Mesenchymal stem cell (in vitro differentiated cells and primary cell): ENCODE data around the gene PSME1.
A peak's percentile ranks its signal among the peaks of the same experiment; 100 is the strongest.

Experiments
- DNase-seq: peaks from one replicate; pipeline ENCODE4 v3.0.0-alpha.2; 2013
- H2AFZ ChIP-seq: one replicate; pipeline ENCODE4 v1.6.1; 2013; ENCODE audit warnings: low read depth, mild to moderate bottlenecking, control low read depth, inconsistent platforms, low read length, moderate library complexity
- H2AK5ac ChIP-seq: 2 replicates; pipeline ENCODE4 v1.6.1; 2013; ENCODE audit warnings: low read length, moderate library complexity, mild to moderate bottlenecking, inconsistent platforms; ENCODE audit not compliant: severe bottlenecking
- H2BK120ac ChIP-seq: one replicate; pipeline ENCODE4 v1.6.1; 2013; ENCODE audit warnings: low read depth, mild to moderate bottlenecking, inconsistent platforms, low read length, moderate library complexity
- H2BK12ac ChIP-seq, 2 experiments: one replicate each; pipeline ENCODE4 v1.6.1; 2013; ENCODE audit warnings: inconsistent platforms in 2 of 2, low read length in 2 of 2, mild to moderate bottlenecking in 2 of 2, moderate library complexity in 2 of 2, control low read depth in 1 of 2
- H2BK15ac ChIP-seq: one replicate; pipeline ENCODE4 v1.6.1; 2013; ENCODE audit warnings: mild to moderate bottlenecking, low read depth, inconsistent platforms; ENCODE audit not compliant: poor library complexity, severe bottlenecking
- H2BK5ac ChIP-seq: 2 replicates; pipeline ENCODE4 v1.6.1; 2013; ENCODE audit warnings: low read depth, mild to moderate bottlenecking, low read length, control low read depth, inconsistent platforms; ENCODE audit not compliant: poor library complexity, severe bottlenecking
- H3K14ac ChIP-seq, 2 experiments: one replicate each; pipeline ENCODE4 v1.6.1; 2013; ENCODE audit warnings: inconsistent platforms in 2 of 2, low read length in 2 of 2, control low read depth in 1 of 2, mild to moderate bottlenecking in 1 of 2, moderate library complexity in 1 of 2
- H3K18ac ChIP-seq, 2 experiments: one replicate each; pipeline ENCODE4 v1.6.1; 2013; ENCODE audit warnings: inconsistent platforms in 2 of 2, low read length in 2 of 2, control low read depth in 1 of 2, low read depth in 1 of 2, mild to moderate bottlenecking in 1 of 2
- H3K23ac ChIP-seq, 2 experiments: one replicate each; pipeline ENCODE4 v1.6.1; 2013; ENCODE audit warnings: inconsistent platforms in 2 of 2, low read length in 2 of 2, mild to moderate bottlenecking in 2 of 2, moderate library complexity in 2 of 2, control low read depth in 1 of 2
- H3K27ac ChIP-seq: 2 replicates; pipeline ENCODE4 v1.5.1; 2013; ENCODE audit warnings: mild to moderate bottlenecking, moderate library complexity, low read length, control low read depth, inconsistent platforms; ENCODE audit not compliant: poor library complexity, severe bottlenecking
- H3K27me3 ChIP-seq, 2 experiments: 2 replicates each; pipeline versions ENCODE4 v1.6.1 to v1.7.0; 2013; ENCODE audit warnings: low read length in 2 of 2, mild to moderate bottlenecking in 2 of 2, moderate library complexity in 2 of 2, control low read depth in 1 of 2, inconsistent platforms in 1 of 2; ENCODE audit not compliant: control insufficient read depth in 1 of 2, insufficient read depth in 1 of 2
- H3K36me3 ChIP-seq, 2 experiments: 2 replicates each; pipeline versions ENCODE4 v1.6.1 to v1.7.0; 2013; ENCODE audit warnings: low read length in 2 of 2, control low read depth in 1 of 2, inconsistent platforms in 1 of 2, low read depth in 1 of 2, mild to moderate bottlenecking in 1 of 2; ENCODE audit not compliant: insufficient read depth in 2 of 2, control insufficient read depth in 1 of 2
- H3K4ac ChIP-seq, 2 experiments: one replicate each; pipeline ENCODE4 v1.6.1; 2013; ENCODE audit warnings: inconsistent platforms in 2 of 2, low read length in 2 of 2, mild to moderate bottlenecking in 2 of 2, moderate library complexity in 2 of 2, control low read depth in 1 of 2, low read depth in 1 of 2
- H3K4me1 ChIP-seq: 2 replicates; pipeline ENCODE4 v1.6.1; 2013; ENCODE audit warnings: low read depth, low read length, control low read depth; ENCODE audit not compliant: control insufficient read depth, insufficient read depth
- H3K4me2 ChIP-seq: 2 replicates; pipeline ENCODE4 v1.6.1; 2013; ENCODE audit warnings: low read length, mild to moderate bottlenecking, inconsistent platforms; ENCODE audit not compliant: poor library complexity, severe bottlenecking
- H3K4me3 ChIP-seq, 2 experiments: 2 replicates each; pipeline versions ENCODE4 v1.5.1 to v1.7.0; 2013; ENCODE audit warnings: low read length in 2 of 2, mild to moderate bottlenecking in 2 of 2, control low read depth in 1 of 2, low read depth in 1 of 2; ENCODE audit not compliant: insufficient read depth in 1 of 2
- H3K79me1 ChIP-seq: replicated peaks from 2 replicates; pipeline ENCODE4 v1.6.1; 2013; ENCODE audit warnings: mild to moderate bottlenecking, control low read depth, low read length, inconsistent platforms; ENCODE audit not compliant: poor library complexity, severe bottlenecking
- H3K9ac ChIP-seq: 2 replicates; pipeline ENCODE4 v1.7.0; 2013; ENCODE audit warnings: mild to moderate bottlenecking, low read length, moderate library complexity
- H3K9me3 ChIP-seq: 2 replicates; pipeline ENCODE4 v1.7.0; 2013; ENCODE audit warnings: mild to moderate bottlenecking, low read length; ENCODE audit not compliant: control insufficient read depth
- H4K8ac ChIP-seq: one replicate; pipeline ENCODE4 v1.6.1; 2013; ENCODE audit warnings: inconsistent platforms, mild to moderate bottlenecking, low read length, moderate library complexity
- H4K91ac ChIP-seq: one replicate; pipeline ENCODE4 v1.6.1; 2013; ENCODE audit warnings: mild to moderate bottlenecking, low read length, inconsistent platforms
- WGBS: methylation state at CpG from one replicate; pipeline ENCODE4 v1.1.7; 2013; ENCODE audit warnings: mixed read lengths; 5-methylcytosine and 5-hydroxymethylcytosine counted together

Gene PSME1

GRCh38 chr14:24155100-24155499 is 19.1 kb downstream of the PSME1 start:
- Histone ChIP-seq H3K14ac (no peak overlapping the region), H3K18ac (no peak overlapping the region), H3K79me1 (peaks cover 27% of the 10 kb centered on the region), H3K4me2 (no peak overlapping the region), H2BK12ac (no peak overlapping the region), H2AFZ (no peak overlapping the region), H3K27ac (no peak overlapping the region), H2BK5ac (no peak overlapping the region), H3K9ac (no peak overlapping the region), H4K91ac (no peak overlapping the region), H3K4me3 (no peak overlapping the region), H2BK15ac (no peak overlapping the region), H3K4ac (no peak overlapping the region), H2BK120ac (no peak overlapping the region), H3K36me3 (peaks cover 59 to 80% of the 10 kb centered on the region in 2 experiments), H4K8ac (no peak overlapping the region), H3K23ac (no peak overlapping the region), H3K27me3 (no peaks in the 10 kb centered on the region), H3K9me3 (no peaks in the 10 kb centered on the region), H2AK5ac (no peak overlapping the region), H3K4me1 (peaks cover 2% of the 10 kb centered on the region)
- no peak for DNase-seq
- WGBS, result 98% methylated on average over 10 of the region's 10 CpGs

GRCh38 chr14:24156840-24157239 is 20.8 kb downstream of the PSME1 start:
- Histone ChIP-seq H3K9me3 (no peaks in the 10 kb centered on the region), H3K79me1 (peaks cover 10% of the 10 kb centered on the region), H2BK15ac (no peak overlapping the region), H2AFZ (no peak overlapping the region), H2BK12ac (no peak overlapping the region), H3K4me1 (peaks cover 8% of the 10 kb centered on the region), H3K18ac (no peak overlapping the region), H3K27me3 (no peaks in the 10 kb centered on the region), H3K36me3 (peaks cover 48 to 71% of the 10 kb centered on the region in 2 experiments), H3K4me3 (no peak overlapping the region), H3K9ac (no peak overlapping the region), H2AK5ac (no peak overlapping the region), H3K27ac (no peak overlapping the region), H4K91ac (no peak overlapping the region), H3K4me2 (no peak overlapping the region), H4K8ac (no peak overlapping the region), H3K4ac (no peak overlapping the region), H3K23ac (no peak overlapping the region), H3K14ac (no peak overlapping the region), H2BK5ac (no peak overlapping the region), H2BK120ac (no peak overlapping the region)
- DNase-seq, result no peak
- 98% methylated on average over 1 of the region's 1 CpG for WGBS

GRCh38 chr14:24157331-24157730 is 21.3 kb downstream of the PSME1 start:
- H3K79me1 ChIP-seq, result peaks cover 9% of the 10 kb centered on the region
- no peak overlapping the region for H2BK120ac ChIP-seq
- peaks cover 47 to 66% of the 10 kb centered on the region in 2 experiments for H3K36me3 ChIP-seq
- no peak overlapping the region for H2BK15ac ChIP-seq
- H3K14ac ChIP-seq, result no peak overlapping the region
- no peak overlapping the region for H4K91ac ChIP-seq
- no peak overlapping the region for H3K9ac ChIP-seq
- H3K4me2 ChIP-seq, result no peak overlapping the region
- H4K8ac ChIP-seq, result no peak overlapping the region
- H2BK12ac ChIP-seq, result no peak overlapping the region
- H2AFZ ChIP-seq, result no peak overlapping the region
- H2BK5ac ChIP-seq, result no peak overlapping the region
- no peak overlapping the region for H2AK5ac ChIP-seq
- no peaks in the 10 kb centered on the region for H3K9me3 ChIP-seq
- WGBS, result 92% methylated on average over 10 of the region's 12 CpGs
- no peak overlapping the region for H3K23ac ChIP-seq
- H3K4me3 ChIP-seq, result no peak overlapping the region
- DNase-seq, result no peak
- H3K18ac ChIP-seq, result no peak overlapping the region
- no peak overlapping the region for H3K27ac ChIP-seq
- H3K4ac ChIP-seq, result no peak overlapping the region
- peaks cover 13% of the 10 kb centered on the region for H3K4me1 ChIP-seq
- H3K27me3 ChIP-seq, result no peaks in the 10 kb centered on the region

GRCh38 chr14:24159777-24160498 is 23.9 kb downstream of the PSME1 start:
- no peak overlapping the region for H3K23ac ChIP-seq
- no peaks in the 10 kb centered on the region for H3K27me3 ChIP-seq
- no peak overlapping the region for H2BK120ac ChIP-seq
- peak overlapping the region; percentile 4 for H4K91ac ChIP-seq
- 98% methylated on average over 10 of the region's 11 CpGs for WGBS
- H4K8ac ChIP-seq, result no peak overlapping the region
- no peak overlapping the region for H3K4ac ChIP-seq
- H3K4me2 ChIP-seq, result no peak overlapping the region
- H3K4me1 ChIP-seq, result peaks cover 19% of the 10 kb centered on the region
- H3K79me1 ChIP-seq, result peaks cover 23% of the 10 kb centered on the region
- H3K14ac ChIP-seq, result no peak overlapping the region
- peak overlapping the region; percentile 62 to 67 for H2BK12ac ChIP-seq
- H3K36me3 ChIP-seq, result peaks cover 66 to 75% of the 10 kb centered on the region in 2 experiments
- no peak overlapping the region for H3K9ac ChIP-seq
- H2AK5ac ChIP-seq, result no peak overlapping the region
- peak overlapping the region; percentile 6 for H2BK15ac ChIP-seq
- DNase-seq, result no peak
- no peak overlapping the region for H3K4me3 ChIP-seq
- no peak overlapping the region for H3K27ac ChIP-seq
- H3K9me3 ChIP-seq, result no peaks in the 10 kb centered on the region
- no peak overlapping the region for H3K18ac ChIP-seq
- H2AFZ ChIP-seq, result no peak overlapping the region
- no peak overlapping the region for H2BK5ac ChIP-seq
